Uterus (tissue), 4 donors: ENCODE results near the gene DPP10. TPM values are rescaled to one million over a fixed set of nuclear protein-coding genes. Genes with fewer than 3 reads are reported as not detected.

Experiments
- DNase-seq, 2 donors: peaks; one replicate each; pipeline ENCODE4 v3.0.0-alpha.2; 2019 to 2020
- H3K27ac ChIP-seq, 2 donors: fragments of 200-600 bp; sonication (generic); 1 replicate in 1 of 2; 2 replicates in 1 of 2; pipeline ENCODE4 v1.5.1; 2016 to 2018
- H3K27me3 ChIP-seq, 2 donors: fragments of 200-600 bp; sonication (generic); one replicate each; pipeline ENCODE4 v1.5.1; 2018 to 2019; ENCODE audit warnings: control low read depth in 1 of 2
- H3K36me3 ChIP-seq, 2 donors: fragments of 200-600 bp; sonication (generic); one replicate each; pipeline ENCODE4 v1.5.1; 2019; ENCODE audit warnings: control low read depth in 1 of 2
- H3K4me1 ChIP-seq, 2 donors: fragments of 200-600 bp; sonication (generic); one replicate each; pipeline ENCODE4 v1.5.1; 2018 to 2019; ENCODE audit warnings: control low read depth in 1 of 2
- H3K4me3 ChIP-seq, 2 donors: fragments of 200-600 bp; sonication (generic); 1 replicate in 1 of 2; 2 replicates in 1 of 2; pipeline ENCODE4 v1.5.1; 2018 to 2019; ENCODE audit warnings: mild to moderate bottlenecking in 1 of 2
- H3K9me3 ChIP-seq, 2 donors: fragments of 200-600 bp; sonication (generic); one replicate each; pipeline ENCODE4 v1.5.1; 2019; ENCODE audit warnings: control low read depth in 1 of 2
- CTCF ChIP-seq, 4 experiments: fragments of 200-600 bp in 2 of 4; fragments of 450-650 bp in 2 of 4; sonication (generic) in 2 of 4; IDR thresholded peaks; one replicate each; pipeline ENCODE4 v1.5.1; 2016 to 2019; ENCODE audit warnings: antibody characterized with exemption in 4 of 4, mild to moderate bottlenecking in 2 of 4, moderate library complexity in 1 of 4
- POLR2A ChIP-seq, 2 donors: fragments of 450-650 bp; IDR thresholded peaks; one replicate each; pipeline ENCODE4 v1.6.1; 2016; ENCODE audit warnings: antibody characterized with exemption in 2 of 2, mild to moderate bottlenecking in 1 of 2, moderate library complexity in 1 of 2
- intact Hi-C: fragments of 100-400 bp; cut with DNase I; formaldehyde crosslinking; loops from one replicate; pipeline ENCODE4 v1.15.1; 2023; ENCODE audit warnings: low total_unique reads
- total RNA-seq, 4 donors: library from RNA; depleted of rRNA in 3 of 4; stranded (reverse); fragments of >200 nt in 3 of 4; gene quantifications; one replicate each; pipeline versions ENCODE4 v1.1.0 to v1.2.4, GENCODE V29; 2014 to 2023
- donor health status: DM: yes; HTN: yes; CAD: no.

The DPP10 gene
- total RNA-seq, 4 donors from 2014 or later: 33.0 TPM; not detected in 3

GRCh38 chr2:115299199-115299598, 856.8 kb downstream of the DPP10 start:
- DNase-seq: no peak
- Histone ChIP-seq H3K36me3 (no peaks in the 10 kb centered on the region), H3K9me3 (no peaks in the 10 kb centered on the region), H3K4me3 (no peak overlapping the region), H3K27me3 (no peaks in the 10 kb centered on the region), H3K27ac (no peak overlapping the region), H3K4me1 (no peaks in the 10 kb centered on the region)
- intact Hi-C loops: no loop called here
- TF ChIP-seq POLR2A (IDR thresholded peaks at IDR 0.05): no peak
- no peak for TF ChIP-seq CTCF (IDR thresholded peaks at IDR 0.05)

- DNase-seq: no peak
- Histone ChIP-seq H3K4me3 (no peak overlapping the region), H3K9me3 (no peaks in the 10 kb centered on the region), H3K36me3 (no peaks in the 10 kb centered on the region), H3K27ac (no peak overlapping the region), H3K27me3 (no peaks in the 10 kb centered on the region), H3K4me1 (no peaks in the 10 kb centered on the region)
- TF ChIP-seq CTCF (IDR thresholded peaks at IDR 0.05) (no peak), POLR2A (IDR thresholded peaks at IDR 0.05) (no peak)
- intact Hi-C loops: no loop called here
These were observed 863.3 kb downstream of the DPP10 start for GRCh38 chr2:115305712-115306111.

- Histone ChIP-seq H3K9me3 (no peaks in the 10 kb centered on the region), H3K36me3 (no peaks in the 10 kb centered on the region), H3K27ac (no peak overlapping the region), H3K4me3 (no peak overlapping the region), H3K27me3 (no peaks in the 10 kb centered on the region), H3K4me1 (no peaks in the 10 kb centered on the region)
- no peak for TF ChIP-seq CTCF (IDR thresholded peaks at IDR 0.05)
- TF ChIP-seq POLR2A (IDR thresholded peaks at IDR 0.05): no peak
- intact Hi-C loops: no loop called here
- DNase-seq: no peak
These were observed 871.7 kb downstream of the DPP10 start for GRCh38 chr2:115314119-115314518.

GRCh38 chr2:115327061-115327460, 884.6 kb downstream of the DPP10 start:
- no peak overlapping the region for H3K27ac ChIP-seq
- H3K36me3 ChIP-seq: no peaks in the 10 kb centered on the region

GRCh38 chr2:115359550-115359949, 917.1 kb downstream of the DPP10 start:
- H3K36me3 ChIP-seq: no peaks in the 10 kb centered on the region
- TF ChIP-seq CTCF (IDR thresholded peaks at IDR 0.05) (no peak), POLR2A (IDR thresholded peaks at IDR 0.05) (no peak)
- H3K27me3 ChIP-seq: no peaks in the 10 kb centered on the region
- no peak for DNase-seq
- H3K27ac ChIP-seq: no peak overlapping the region
- no peak overlapping the region for H3K4me3 ChIP-seq
- H3K4me1 ChIP-seq: no peaks in the 10 kb centered on the region
- H3K9me3 ChIP-seq: no peaks in the 10 kb centered on the region
- intact Hi-C loops: no loop called here

More at GRCh38 chr2:115327061-115327460, 884.6 kb downstream of the DPP10 start:
- no peak for DNase-seq
- Histone ChIP-seq H3K9me3 (no peaks in the 10 kb centered on the region), H3K27me3 (no peaks in the 10 kb centered on the region), H3K4me1 (no peaks in the 10 kb centered on the region), H3K4me3 (no peak overlapping the region)
- intact Hi-C loops: no loop called here
- TF ChIP-seq CTCF (IDR thresholded peaks at IDR 0.05): no peak
- TF ChIP-seq POLR2A (IDR thresholded peaks at IDR 0.05): no peak
